PFSK-1 (cell line): Measurements from ENCODE around the gene ARRDC1.

Experiments used
- POLR2AphosphoS5 ChIP-seq: IDR thresholded peaks from 2 replicates; pipeline ENCODE4 v1.6.1; 2012; ENCODE audit warnings: low read depth, mild to moderate bottlenecking, control low read depth, low read length, moderate library complexity
- SIN3A ChIP-seq: IDR thresholded peaks from 2 replicates; pipeline ENCODE4 v1.6.1; 2012; ENCODE audit warnings: mild to moderate bottlenecking, low read length, moderate library complexity, borderline replicate concordance; ENCODE audit not compliant: insufficient read depth
- TAF1 ChIP-seq: IDR thresholded peaks from 2 replicates; pipeline ENCODE4 v1.6.1; 2012; ENCODE audit warnings: low read length, control low read depth, borderline replicate concordance; ENCODE audit not compliant: insufficient read depth

DNA sequence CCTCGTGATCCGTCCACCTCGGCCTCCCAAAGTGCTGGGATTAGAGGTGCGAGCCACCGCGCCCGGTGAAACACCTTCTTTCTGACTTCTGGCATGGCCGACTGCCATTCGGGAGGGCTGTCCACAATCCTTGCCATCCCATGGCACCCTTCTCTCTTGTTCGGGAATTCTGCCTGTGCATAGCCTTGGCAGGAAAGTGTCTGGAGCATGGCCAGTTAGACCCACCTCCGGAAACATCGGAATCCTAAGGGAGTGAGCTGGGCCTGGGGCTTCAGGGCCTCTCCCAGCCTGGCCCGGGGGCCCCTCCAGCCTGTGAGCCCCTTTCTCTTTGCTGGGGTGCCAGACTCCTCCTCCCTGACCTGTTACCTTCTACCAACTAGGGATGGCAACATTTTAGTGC is 1.6 kb upstream of the ARRDC1 start:
- TF ChIP-seq POLR2AphosphoS5 (no peak), SIN3A (no peak), TAF1 (no peak)
